GM13976 (cell line): ENCODE measurements around the gene RPL22.

Experiments
- DNase-seq: peaks from one replicate; pipeline ENCODE4 v3.0.0; 2012; ENCODE audit warnings: low spot score
- in situ Hi-C: fragments of 300-500 bp; cut with MboI; formaldehyde crosslinking; loops from one replicate; pipeline ENCODE4 v1.12.0; 2022; ENCODE audit warnings: low sequenced_read_pairs, mixed read lengths, inconsistent platforms; ENCODE audit not compliant: unreplicated experiment
- TF ChIP-seq, protein P1 (sequence below): IDR thresholded peaks from 2 replicates; pipeline ENCODE4 v1.5.1; 2012; ENCODE audit warnings: borderline replicate concordance, mild to moderate bottlenecking; ENCODE audit not compliant: insufficient read depth; ENCODE audit errors: extremely low read depth, missing control alignments, control extremely low read depth

The RPL22 gene

DNA sequence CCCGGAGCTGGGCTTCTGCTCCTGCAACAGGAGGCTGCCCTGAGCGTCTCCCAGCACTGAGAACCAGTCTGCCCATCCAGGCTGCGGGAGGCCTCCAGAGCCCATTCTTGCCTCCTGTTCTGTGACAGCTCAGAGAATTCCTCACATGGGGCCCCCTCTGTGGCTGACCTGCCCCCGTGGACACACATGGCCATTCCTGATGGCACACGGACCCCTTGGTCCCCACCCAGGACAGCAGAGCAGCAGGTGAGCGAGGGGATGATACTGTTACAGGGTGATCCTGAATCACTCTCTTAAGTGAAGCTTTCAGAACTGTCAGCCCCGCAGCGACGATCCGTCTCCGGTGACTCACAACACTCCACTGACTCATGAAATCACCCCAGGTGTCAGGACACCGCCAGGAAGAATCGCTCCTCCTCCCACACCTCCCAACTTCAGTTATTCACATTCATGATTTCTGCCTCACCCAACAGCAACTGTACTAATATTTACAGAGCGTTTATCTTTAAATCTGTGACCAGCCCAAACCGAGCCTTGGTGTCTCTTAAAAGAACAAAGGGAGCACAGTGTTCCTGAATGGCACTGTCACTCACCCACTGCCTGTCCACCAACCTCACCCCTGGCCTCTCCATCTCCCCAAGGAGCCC lies 41.7 kb downstream of the RPL22 start:
- TF ChIP-seq, protein P1, sequence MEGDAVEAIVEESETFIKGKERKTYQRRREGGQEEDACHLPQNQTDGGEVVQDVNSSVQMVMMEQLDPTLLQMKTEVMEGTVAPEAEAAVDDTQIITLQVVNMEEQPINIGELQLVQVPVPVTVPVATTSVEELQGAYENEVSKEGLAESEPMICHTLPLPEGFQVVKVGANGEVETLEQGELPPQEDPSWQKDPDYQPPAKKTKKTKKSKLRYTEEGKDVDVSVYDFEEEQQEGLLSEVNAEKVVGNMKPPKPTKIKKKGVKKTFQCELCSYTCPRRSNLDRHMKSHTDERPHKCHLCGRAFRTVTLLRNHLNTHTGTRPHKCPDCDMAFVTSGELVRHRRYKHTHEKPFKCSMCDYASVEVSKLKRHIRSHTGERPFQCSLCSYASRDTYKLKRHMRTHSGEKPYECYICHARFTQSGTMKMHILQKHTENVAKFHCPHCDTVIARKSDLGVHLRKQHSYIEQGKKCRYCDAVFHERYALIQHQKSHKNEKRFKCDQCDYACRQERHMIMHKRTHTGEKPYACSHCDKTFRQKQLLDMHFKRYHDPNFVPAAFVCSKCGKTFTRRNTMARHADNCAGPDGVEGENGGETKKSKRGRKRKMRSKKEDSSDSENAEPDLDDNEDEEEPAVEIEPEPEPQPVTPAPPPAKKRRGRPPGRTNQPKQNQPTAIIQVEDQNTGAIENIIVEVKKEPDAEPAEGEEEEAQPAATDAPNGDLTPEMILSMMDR: no peak
- no peak for DNase-seq
- in situ Hi-C loops: no loop called here

DNA sequence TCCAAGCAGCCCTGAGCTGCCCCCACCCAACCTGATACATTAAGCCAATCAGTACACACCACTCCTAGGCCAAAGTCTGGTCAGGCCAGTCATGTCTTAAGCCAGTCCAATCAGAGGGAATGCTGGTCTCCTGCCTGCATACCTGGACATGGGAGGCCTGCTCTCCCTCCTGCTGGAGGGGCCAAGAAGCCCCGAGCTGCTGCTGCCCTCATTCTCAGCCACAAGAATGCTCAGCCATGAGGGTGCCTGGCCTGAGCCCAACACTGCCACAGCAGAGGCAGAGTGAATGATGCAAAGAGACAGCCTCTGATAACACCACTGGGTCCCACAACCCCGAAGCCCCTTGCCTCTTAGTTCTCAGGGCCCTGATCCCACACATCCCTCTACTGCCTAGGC lies 42.3 kb downstream of the RPL22 start:
- in situ Hi-C loops: no loop called here
- TF ChIP-seq, protein P1: no peak
- no peak for DNase-seq

DNA sequence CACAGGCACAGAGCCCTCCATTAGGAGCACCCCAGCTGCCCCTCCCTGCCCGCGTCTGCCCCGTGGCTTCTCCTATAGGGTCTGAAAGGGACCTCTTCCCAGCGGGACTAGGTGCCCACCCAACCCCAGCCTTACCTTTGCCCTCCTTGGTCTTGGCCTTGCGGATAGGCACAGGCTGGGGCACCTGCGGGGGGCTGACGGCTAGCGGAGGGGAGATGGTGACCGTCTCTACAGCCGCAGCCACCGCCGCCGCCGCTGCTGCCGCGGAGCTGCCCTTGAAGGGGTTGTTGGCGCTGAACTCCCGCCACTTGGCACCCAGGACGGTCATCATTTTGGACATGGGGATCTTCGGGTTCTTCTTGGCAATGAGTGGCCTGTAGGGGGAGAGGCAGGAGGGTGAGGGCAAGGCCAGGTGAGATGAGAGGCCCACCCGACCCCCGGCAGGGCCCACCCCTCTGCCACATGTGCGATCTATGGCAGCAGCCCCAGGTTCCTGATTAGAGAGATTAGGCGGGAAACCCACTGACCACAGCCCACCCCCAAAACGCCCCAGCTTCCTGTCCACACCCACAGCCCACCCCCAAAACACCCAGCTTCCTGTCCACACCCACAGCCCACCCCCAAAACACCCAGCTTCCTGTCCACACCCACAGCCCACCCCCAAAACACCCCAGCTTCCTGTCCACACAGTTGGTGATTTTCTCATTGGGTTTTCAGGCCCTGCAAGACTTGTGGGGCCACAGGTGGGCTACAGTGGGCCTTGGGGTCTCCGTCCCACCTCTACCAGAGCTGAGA lies 44.7 kb downstream of the RPL22 start:
- in situ Hi-C loops: no loop called here
- TF ChIP-seq, protein P1: no peak

DNA sequence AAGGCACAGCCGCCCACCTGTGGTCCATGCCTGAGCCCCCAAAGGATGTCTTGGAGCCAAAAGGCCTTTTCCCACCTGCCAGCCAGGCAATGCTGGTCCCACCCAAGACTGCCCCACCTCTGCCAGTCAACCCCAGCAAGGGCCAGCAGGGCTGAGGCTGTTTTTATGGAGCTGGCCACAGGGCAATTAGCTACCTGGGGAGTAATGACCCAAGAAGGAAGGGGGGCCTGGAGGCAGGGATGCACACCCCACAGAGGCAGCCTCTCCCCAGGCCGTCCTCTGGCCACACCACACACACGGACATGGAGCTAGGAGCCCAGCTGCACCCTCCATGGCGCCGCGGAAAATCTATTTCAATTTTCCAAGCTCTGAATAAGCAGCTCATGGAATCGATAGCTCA lies 46.5 kb downstream of the RPL22 start:
- no peak for DNase-seq
- TF ChIP-seq, protein P1: no peak
- in situ Hi-C loops: no loop called here

More for the DNA sequence above, 44.7 kb downstream of the RPL22 start:
- DNase-seq: no peak

DNA sequence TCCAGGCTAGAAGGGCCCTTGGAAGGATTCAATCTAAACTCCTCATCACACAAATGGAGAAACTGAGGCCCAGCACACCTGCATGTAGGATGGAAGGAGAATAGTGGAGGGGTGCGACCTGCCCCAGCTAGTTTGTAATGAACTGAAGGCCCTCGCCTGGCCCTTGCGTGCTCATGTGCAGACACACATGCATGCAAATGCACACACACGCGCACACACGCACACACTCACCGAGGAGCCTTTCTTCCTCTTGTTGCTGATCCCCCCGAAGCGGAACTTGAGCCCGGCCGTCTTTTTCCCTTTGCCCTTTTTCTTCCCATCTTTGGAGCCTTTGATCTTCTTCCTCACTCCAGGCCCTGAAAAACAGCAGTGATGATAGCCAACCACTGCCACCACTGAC lies 47.2 kb downstream of the RPL22 start:
- in situ Hi-C loops: no loop called here
- no peak for DNase-seq
- TF ChIP-seq, protein P1: no peak

DNA sequence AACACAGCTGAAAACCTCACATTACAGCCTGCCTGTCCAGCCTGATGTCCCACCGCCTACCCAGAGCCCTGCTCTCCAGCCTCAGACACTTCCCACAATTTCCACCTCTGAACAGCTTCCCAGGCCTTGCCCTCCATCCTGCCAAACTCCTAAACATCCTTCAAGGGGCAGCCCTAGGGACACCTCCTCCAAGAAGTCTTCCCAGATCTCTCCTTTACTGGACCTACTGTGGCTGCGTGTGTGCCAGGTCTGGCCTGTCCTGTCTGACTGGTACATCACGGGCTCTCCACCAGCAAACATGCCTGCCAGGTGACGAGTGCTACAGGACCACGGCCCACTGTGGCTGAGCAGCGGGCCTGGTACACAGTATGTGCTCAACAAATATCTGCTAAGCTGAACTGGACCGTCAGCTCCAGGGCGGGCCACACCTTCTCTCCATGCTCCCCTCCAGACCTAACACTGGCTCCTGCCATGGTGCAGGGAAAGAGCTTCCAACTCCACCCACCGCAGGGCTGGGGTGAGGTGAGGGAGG lies 48.0 kb downstream of the RPL22 start:
- TF ChIP-seq, protein P1: no peak
- no peak for DNase-seq
- in situ Hi-C loops: no loop called here
